ENCODE data around the gene BRINP2. TPM values are rescaled to one million over a fixed set of nuclear protein-coding genes. Genes with fewer than 3 reads are reported as not detected.

BRINP2 gene
- polyA plus RNA-seq, 1 donor (not counting 4 experiments of a cell fraction or from before 2014, with no cell fraction given) = not detected

GRCh38 chr1:177190308-177190970, 19.7 kb downstream of the BRINP2 start:
- Histone ChIP-seq H3K4me3 (ENCODE audit: control insufficient read depth in 2 of 3, extremely low read depth in 1 of 3, insufficient read depth in 2 of 3, low read depth in 1 of 3, low read length in 3 of 3) (no peak overlapping the region), H3K27me3 (ENCODE audit: control insufficient read depth, extremely low read depth, insufficient read depth, low read length) (no peaks in the 10 kb centered on the region), H3K4me2 (ENCODE audit: control insufficient read depth, extremely low read depth, insufficient read depth, low read depth, low read length) (no peak overlapping the region), H3K9ac (ENCODE audit: control insufficient read depth, extremely low read depth, insufficient read depth, low read length) (no peak overlapping the region), H3K27ac (ENCODE audit: control insufficient read depth, insufficient read depth, low read length) (no peak overlapping the region), H2AFZ (ENCODE audit: control insufficient read depth, low read length) (no peak overlapping the region), H3K9me3 (ENCODE audit: control insufficient read depth, low read depth, low read length) (no peaks in the 10 kb centered on the region), H3K79me2 (ENCODE audit: control insufficient read depth, insufficient read depth, low read length) (no peaks in the 10 kb centered on the region), H3K4me1 (ENCODE audit: control insufficient read depth, extremely low read depth, insufficient read depth, low read length) (no peaks in the 10 kb centered on the region), H4K20me1 (ENCODE audit: control insufficient read depth, extremely low read depth, insufficient read depth, low read length) (no peaks in the 10 kb centered on the region), H3K36me3 (ENCODE audit: control insufficient read depth in 2 of 2, extremely low read depth in 1 of 2, insufficient read depth in 2 of 2, low read length in 2 of 2) (no peaks in the 10 kb centered on the region), H3K9me1 (ENCODE audit: control insufficient read depth, extremely low read depth, insufficient read depth, low read length) (no peaks in the 10 kb centered on the region)
- dilution Hi-C loops (cut with MboI; ENCODE audit: extremely low pct_ligation_motif_present, low sequenced_read_pairs) = no loop called here
- FAIRE-seq (no peak), DNase-seq (ENCODE audit: low read depth, low spot score) (no peak)
- TF ChIP-seq EZH2 (IDR thresholded peaks at IDR 0.05; ENCODE audit: low read length) = no peak

GRCh38 chr1:177198243-177198642, 27.5 kb downstream of the BRINP2 start:
- FAIRE-seq = no peak
- no peaks in the 10 kb centered on the region for H3K9me3 ChIP-seq (ENCODE audit: control insufficient read depth, low read depth, low read length)

More at GRCh38 chr1:177198243-177198642, 27.5 kb downstream of the BRINP2 start:
- no peaks in the 10 kb centered on the region for H3K27me3 ChIP-seq (ENCODE audit: control insufficient read depth, extremely low read depth, insufficient read depth, low read length)
- H3K79me2 ChIP-seq (ENCODE audit: control insufficient read depth, insufficient read depth, low read length) = no peaks in the 10 kb centered on the region
- H3K36me3 ChIP-seq (ENCODE audit: control insufficient read depth in 2 of 2, extremely low read depth in 1 of 2, insufficient read depth in 2 of 2, low read length in 2 of 2) = no peaks in the 10 kb centered on the region
- no peak overlapping the region for H2AFZ ChIP-seq (ENCODE audit: control insufficient read depth, low read length)
- no peaks in the 10 kb centered on the region for H4K20me1 ChIP-seq (ENCODE audit: control insufficient read depth, extremely low read depth, insufficient read depth, low read length)
- no peak overlapping the region for H3K4me3 ChIP-seq (ENCODE audit: control insufficient read depth in 2 of 3, extremely low read depth in 1 of 3, insufficient read depth in 2 of 3, low read depth in 1 of 3, low read length in 3 of 3)
- H3K4me2 ChIP-seq (ENCODE audit: control insufficient read depth, extremely low read depth, insufficient read depth, low read depth, low read length) = no peak overlapping the region
- TF ChIP-seq EZH2 (IDR thresholded peaks at IDR 0.05; ENCODE audit: low read length) (no peak), CTCF (optimal IDR thresholded peaks at IDR 0.05 in 1 of 3, IDR thresholded peaks at IDR 0.05 in 1 of 3, conservative IDR thresholded peaks at IDR 0.05 in 1 of 3; ENCODE audit: extremely low read depth in 1 of 3, insufficient read depth in 2 of 3, low read length in 3 of 3) (no peak)
- H3K4me1 ChIP-seq (ENCODE audit: control insufficient read depth, extremely low read depth, insufficient read depth, low read length) = no peaks in the 10 kb centered on the region
- no peaks in the 10 kb centered on the region for H3K9me1 ChIP-seq (ENCODE audit: control insufficient read depth, extremely low read depth, insufficient read depth, low read length)
- no peak overlapping the region for H3K27ac ChIP-seq (ENCODE audit: control insufficient read depth, insufficient read depth, low read length)
- no peak overlapping the region for H3K9ac ChIP-seq (ENCODE audit: control insufficient read depth, extremely low read depth, insufficient read depth, low read length)
- dilution Hi-C loops (cut with MboI; ENCODE audit: extremely low pct_ligation_motif_present, low sequenced_read_pairs) = no loop called here
- DNase-seq (ENCODE audit: low read depth, low spot score) = no peak

Measured in keratinocyte (primary cell).